GM18498 (cell line): ENCODE data around the gene PCED1A.

Experiments used
- ATAC-seq: cut with Tn5 transposase; IDR thresholded peaks from one replicate; pipeline ENCODE4 v1.9.1; 2021; ENCODE audit warnings: mild to moderate bottlenecking, moderate library complexity; ENCODE audit not compliant: unreplicated experiment

PCED1A gene, protein sequence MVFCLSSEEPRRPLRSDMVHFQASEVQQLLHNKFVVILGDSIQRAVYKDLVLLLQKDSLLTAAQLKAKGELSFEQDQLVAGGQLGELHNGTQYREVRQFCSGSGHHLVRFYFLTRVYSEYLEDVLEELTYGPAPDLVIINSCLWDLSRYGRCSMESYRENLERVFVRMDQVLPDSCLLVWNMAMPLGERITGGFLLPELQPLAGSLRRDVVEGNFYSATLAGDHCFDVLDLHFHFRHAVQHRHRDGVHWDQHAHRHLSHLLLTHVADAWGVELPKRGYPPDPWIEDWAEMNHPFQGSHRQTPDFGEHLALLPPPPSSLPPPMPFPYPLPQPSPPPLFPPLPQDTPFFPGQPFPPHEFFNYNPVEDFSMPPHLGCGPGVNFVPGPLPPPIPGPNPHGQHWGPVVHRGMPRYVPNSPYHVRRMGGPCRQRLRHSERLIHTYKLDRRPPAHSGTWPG

DNA sequence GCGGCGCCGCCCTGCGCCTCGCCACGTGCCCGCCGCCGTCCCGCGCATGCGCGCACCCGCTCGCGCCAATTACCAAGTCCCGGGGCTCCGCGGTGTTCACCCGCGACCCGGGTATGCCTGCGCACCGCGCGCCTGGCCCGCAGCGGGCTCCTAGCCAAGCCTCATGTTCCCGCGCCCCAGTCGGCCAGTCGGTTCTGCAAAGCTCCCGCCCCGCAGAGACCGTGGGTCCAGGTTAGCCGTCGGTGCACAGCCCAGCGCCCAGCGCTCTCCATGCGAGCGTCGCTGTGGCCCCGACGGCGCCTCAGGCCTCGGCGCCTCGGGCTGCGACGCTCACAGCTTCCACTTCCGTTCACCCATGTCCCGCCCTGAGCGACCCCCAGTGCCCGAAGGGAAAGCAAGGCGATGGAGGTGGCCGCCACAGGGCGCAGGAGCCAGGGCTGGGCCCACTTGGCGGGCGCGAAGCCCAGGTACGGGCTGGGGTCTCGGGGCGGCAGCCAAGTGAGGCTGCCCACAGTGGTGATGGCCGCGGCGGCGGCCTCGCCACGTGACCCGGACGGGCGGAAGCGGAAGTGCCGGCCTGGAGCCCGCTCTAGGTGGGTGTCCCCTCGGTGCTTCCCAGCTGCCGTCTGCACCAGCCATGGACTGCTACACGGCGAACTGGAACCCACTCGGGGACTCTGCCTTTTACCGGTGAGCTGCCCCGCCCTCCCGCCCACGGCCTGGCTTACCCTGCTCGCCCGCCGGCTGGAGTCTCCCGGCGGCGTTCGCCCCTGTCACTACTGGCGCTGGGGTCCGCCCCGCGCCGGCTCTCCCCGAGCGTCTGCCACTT, at the start of gene PCED1A, which contains the start of gene VPS16:
Gene PCED1A (minus strand): TSS at position 518 of the 829 bp plus-strand sequence. CDS start 743 bp downstream, outside the sequence.
Gene VPS16 (plus strand): TSS at position 608 of the 829 bp plus-strand sequence. CDS start 30 bp downstream, at position 638.
- ATAC-seq, result peak; percentile 98

DNA sequence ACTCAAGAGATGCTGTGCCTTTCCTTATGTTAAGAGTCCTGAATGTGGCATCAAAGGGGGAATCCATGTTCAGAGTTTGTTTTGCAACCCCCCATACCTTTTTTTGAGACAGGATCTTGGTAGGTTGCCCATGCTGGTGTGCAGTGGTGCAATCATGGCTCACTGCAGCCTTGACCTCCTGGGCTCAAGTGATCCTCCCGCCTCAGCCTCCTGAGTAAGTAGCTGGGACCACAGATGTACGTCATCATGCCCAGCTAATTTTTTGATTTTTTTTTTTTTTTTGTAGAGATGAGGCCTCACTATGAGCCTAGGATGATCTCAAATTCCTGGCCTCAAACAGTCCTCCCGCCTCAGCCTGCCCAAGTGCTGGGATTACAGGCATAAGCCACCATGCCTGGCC, 49.3 kb upstream of the PCED1A start:
- ATAC-seq, result no peak

DNA sequence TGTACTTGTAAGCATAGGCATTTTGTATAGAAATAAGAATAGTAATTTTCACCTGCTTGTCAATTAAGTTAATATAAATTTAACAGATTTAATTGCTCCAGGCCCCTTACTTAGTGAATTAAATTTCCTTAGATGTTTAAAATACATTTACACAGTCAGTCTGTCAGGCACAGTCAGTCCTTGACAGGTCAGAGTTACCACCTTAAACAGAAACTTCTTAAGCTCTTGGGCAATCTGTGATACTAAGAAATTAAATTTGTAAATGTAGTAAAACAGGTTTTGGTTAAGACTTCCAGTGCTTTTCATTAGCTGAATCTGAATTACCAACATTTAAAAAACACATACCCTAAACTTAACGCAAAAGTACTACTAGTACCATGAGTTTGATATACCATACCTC, 48.8 kb upstream of the PCED1A start:
- no peak for ATAC-seq

DNA sequence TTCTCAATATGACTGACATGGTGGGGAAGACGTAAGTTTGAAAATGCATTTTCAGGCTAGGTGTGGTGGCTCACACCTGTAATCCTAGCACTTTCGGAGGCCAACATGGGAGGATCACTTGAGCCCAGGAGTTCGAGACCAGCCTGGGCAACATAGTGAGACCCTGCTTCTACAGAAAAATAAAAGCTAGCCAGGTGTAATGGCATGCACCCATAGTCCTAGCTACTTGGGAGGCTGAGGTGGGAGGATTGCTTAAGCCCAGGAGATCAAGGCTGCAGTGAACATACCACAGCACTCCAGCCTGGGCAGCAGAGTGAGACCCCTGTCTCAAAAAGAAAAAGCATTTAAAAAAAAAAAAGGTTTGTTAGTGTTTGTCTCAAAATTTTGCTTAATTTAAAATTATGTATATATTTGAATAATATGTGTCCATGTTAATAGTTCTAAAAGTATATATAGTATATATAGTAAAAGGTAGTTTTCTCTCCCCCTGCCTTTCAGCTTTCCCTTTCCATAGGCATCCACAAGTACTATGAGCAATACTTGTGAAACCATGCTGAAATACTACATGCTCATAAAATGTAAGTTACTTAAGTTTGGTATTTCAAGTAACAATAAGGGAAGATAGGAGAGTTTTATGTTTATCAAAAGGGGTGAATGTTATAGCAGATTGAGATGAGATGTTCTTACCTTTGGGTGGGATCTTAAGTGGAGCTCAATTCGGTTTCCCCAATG, 47.9 kb upstream of the PCED1A start:
- no peak for ATAC-seq

GRCh38 chr20:2887715-2888114, 47.3 kb upstream of the PCED1A start:
- no peak for ATAC-seq

GRCh38 chr20:2883726-2884637, 43.5 kb upstream of the PCED1A start:
- ATAC-seq, result no peak

- no peak for ATAC-seq
These were observed 40.2 kb upstream of the PCED1A start for GRCh38 chr20:2880650-2881049.

- no peak for ATAC-seq
These were observed 38.7 kb upstream of the PCED1A start for GRCh38 chr20:2879146-2879545.

DNA sequence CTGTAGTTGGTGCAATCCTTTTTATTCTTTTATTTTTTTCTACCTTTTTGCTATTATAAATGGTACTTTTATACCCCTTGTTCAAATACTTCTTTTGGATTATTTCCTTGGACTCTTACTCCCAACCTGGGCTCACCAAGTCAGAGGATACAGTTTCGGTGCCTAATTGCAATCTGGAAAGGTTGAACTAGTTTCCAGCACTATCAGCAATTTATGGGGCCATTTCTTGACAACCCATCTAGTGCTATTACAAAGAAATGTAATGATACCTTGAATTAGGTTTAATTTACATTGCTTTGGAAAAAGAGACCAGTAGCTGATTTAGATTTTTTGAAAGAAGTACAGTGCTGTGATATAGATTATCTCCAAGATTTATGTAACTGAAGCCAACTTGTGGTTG, 38.1 kb upstream of the PCED1A start:
- ATAC-seq, result no peak

- ATAC-seq, result no peak
These were observed 35.3 kb upstream of the PCED1A start for GRCh38 chr20:2875690-2876203.

- no peak for ATAC-seq
These were observed 34.0 kb upstream of the PCED1A start for GRCh38 chr20:2874456-2874855.

DNA sequence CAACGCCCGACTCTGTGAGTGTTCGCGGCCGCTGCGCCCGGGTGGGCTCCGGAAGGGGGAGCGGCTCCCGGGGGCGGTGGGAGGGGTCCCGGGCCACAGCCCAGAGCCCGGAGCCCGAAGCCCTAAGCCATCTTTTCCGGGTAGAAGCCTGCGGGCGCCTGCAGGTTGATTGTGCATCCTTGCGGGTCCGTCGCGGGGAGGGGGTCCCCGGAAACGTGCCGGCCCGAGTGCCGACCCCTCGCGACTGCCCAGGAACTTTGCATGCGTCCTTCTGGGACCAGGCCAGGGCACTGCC, 33.2 kb upstream of the PCED1A start:
- ATAC-seq, result no peak

DNA sequence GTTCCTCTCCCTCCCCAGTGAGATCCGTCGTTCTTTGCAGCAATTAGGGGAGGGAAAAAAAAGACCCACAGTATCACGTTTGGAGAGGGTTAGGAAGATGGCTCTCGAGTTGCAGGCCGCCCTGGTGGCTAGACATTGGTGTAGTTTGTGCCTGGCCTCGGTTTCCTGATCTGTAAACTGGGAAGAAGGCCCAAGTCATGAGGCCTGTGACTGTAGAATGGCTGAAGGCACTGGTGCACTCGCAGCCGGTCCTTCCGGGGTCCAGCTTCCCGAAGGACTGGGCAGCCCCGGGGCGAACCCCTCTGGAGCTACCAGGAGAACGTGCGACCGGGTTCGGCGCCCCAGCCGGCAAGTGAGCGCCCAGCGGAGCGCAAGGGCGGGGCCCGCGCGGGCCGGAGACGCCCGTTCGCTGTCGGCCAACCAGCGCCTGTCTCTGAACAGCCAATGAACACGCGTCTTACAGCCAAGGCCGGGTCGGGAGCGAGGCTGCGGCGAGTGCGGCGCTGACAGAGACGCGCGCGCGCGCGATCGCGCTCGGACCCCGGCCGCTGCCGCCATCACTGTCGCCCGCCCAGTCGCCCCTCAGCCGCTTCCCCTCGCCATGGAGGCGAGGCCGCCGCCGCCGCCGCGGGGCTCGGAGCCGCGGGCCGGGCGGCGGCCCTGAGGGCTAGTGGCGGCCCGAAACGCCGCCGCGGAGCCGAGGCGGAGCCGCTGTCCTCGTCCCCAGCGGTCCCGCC, 32.7 kb upstream of the PCED1A start, which contains the start of gene PTPRA:
Gene PTPRA (plus strand): TSS at position 472 of the 737 bp plus-strand sequence. CDS start 90,797 bp downstream, outside the sequence.
- peak; percentile 95 for ATAC-seq

DNA sequence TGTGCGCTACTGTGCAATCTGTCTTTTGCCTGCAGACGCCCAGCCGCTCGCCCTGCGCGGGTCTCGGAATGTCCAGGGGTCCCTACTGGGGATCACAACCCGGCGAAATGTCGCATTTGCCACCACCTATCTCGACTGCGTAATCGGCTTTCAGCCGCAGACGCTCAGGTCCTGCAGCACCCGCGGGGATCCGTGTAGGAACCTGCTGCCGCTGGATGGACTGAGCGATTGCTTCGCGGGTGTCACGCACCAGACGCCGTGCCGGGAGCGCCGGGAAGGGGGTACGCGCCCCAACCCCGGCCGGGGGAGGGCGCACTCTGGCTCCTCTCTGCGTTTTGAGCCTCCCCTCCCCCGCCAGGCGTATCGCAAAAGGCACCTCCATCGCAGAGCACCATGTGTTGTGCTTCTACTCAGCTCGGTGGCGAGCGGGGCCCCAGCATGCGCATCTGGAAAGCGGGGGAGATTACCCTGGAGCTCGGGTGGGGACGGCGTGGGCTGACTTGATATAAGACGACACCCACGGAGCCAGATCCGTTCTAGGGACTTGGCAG, 32.1 kb upstream of the PCED1A start:
- peak; percentile 21 for ATAC-seq

DNA sequence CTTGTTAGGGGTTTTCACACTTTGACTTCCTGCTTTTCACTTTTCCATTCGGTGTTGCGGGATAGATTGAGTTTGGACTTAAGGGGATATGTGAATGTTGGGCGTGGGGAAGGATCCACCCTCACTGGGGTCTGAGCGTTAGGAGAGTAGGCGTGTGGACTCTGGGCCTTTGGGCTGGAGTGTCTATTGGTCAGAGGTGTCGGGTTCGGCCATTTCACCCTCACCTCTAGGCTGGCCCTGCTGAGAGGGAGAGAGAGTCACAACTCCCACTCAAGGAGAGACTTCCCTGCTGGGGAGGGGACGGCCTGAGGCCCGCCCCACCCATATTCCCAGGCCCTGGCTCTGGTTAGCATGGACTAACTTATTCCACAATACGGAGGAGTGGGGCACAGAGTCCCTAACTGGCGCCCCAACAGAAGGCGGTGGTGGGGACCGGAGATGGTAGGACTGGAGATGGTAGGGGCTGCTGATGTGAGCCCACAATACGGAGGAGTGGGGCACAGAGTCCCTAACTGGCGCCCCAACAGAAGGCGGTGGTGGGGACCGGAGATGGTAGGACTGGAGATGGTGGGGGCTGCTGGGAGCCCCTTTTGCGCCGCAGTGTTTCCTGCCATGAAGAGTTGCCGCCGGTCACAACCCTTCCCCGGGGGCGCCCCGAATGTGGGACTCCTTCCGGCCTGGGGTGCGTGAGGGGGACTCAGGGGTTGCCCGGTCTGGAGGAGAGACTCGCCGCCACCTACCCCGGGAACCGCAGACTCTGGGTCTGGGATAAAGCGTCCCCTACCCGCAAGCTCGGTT, 31.4 kb upstream of the PCED1A start:
- no peak for ATAC-seq

DNA sequence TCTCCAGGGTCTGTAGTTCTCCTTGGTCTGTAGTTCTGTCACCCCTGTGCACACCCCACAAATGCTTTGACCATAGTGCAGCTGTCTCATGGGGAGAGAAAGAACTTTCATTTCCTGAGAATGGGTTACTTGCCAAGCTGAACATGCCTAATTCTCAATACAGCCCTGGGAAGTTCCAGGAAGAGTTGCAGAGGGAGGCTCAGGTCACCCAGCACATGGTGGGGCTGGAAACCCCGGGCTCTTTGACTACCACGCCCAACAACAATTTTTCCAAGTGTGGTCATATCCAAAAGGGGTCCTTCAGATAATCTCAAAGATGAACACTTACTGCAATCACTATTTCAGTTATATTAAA, 30.6 kb upstream of the PCED1A start:
- no peak for ATAC-seq

GRCh38 chr20:2869381-2869780, 28.9 kb upstream of the PCED1A start:
- ATAC-seq, result no peak
